Gastrocnemius medialis (tissue), 4 donors: ENCODE results near the gene BTRC.

Experiments
- POLR2A ChIP-seq, 2 donors: fragments of 450-650 bp; IDR thresholded peaks; one replicate each; pipeline ENCODE4 v1.6.1; 2017; ENCODE audit warnings: antibody characterized with exemption in 2 of 2, mild to moderate bottlenecking in 2 of 2, moderate library complexity in 2 of 2
- TF ChIP-seq, protein P1 (sequence below), 5 experiments: fragments of 450-650 bp in 3 of 5; fragments of 200-600 bp in 2 of 5; sonication (generic) in 2 of 5; IDR thresholded peaks in 4 of 5; conservative IDR thresholded peaks in 1 of 5; 1 replicate in 4 of 5; 2 replicates in 1 of 5; pipeline ENCODE4 v1.5.1; 2016 to 2019; ENCODE audit warnings: antibody characterized with exemption in 5 of 5, mild to moderate bottlenecking in 3 of 5, moderate library complexity in 3 of 5

DNA sequence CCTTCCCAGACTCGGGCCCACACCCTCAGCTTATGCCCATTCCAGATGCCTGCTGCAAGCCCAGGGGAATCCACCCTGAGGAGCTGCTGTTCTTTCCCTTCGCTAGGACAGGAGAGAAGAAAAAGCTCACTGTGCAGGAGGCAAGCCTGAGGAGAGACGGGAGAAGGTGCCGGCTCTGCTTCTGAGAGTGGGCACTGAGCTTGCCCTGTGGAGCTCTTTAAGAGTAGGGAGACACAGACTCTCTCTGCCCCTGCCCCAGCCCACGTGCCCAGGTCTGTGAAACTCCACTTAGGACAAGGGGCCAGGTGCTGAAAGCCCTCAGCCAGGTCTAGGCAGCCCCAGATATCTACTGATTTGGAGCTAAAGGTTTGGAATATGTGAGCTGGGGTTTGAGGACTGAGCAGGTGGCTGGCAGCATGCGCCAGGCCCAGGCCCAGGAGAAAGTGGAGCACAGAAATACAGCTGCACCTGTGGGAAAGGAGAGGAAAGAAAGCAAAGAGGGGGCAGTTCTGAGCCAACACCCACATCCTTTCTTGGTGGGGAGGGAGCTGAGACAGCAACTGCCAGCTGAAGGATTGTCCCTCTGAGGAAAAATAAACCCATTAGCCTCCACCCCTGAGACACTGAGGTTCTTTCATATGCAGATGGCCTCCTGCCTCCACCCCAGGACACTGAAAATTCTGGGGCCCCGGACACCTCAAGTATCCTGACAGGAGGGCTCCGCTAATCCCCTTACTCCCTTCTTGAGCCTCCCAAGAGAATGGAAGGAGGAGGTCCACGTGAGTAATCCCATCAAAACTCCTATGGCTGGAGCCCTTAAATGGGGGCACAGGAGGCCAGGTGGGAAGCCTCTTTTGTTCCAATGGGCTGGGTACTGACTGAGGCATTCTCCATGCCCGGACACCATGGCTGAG lies 226.8 kb downstream of the BTRC start:
- TF ChIP-seq, protein P1, sequence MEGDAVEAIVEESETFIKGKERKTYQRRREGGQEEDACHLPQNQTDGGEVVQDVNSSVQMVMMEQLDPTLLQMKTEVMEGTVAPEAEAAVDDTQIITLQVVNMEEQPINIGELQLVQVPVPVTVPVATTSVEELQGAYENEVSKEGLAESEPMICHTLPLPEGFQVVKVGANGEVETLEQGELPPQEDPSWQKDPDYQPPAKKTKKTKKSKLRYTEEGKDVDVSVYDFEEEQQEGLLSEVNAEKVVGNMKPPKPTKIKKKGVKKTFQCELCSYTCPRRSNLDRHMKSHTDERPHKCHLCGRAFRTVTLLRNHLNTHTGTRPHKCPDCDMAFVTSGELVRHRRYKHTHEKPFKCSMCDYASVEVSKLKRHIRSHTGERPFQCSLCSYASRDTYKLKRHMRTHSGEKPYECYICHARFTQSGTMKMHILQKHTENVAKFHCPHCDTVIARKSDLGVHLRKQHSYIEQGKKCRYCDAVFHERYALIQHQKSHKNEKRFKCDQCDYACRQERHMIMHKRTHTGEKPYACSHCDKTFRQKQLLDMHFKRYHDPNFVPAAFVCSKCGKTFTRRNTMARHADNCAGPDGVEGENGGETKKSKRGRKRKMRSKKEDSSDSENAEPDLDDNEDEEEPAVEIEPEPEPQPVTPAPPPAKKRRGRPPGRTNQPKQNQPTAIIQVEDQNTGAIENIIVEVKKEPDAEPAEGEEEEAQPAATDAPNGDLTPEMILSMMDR (IDR thresholded peaks at IDR 0.05 in 4 of 5, conservative IDR thresholded peaks at IDR 0.05 in 1 of 5): no peak
- no peak for TF ChIP-seq POLR2A (IDR thresholded peaks at IDR 0.05)
